Measurements from ENCODE around the gene ALDH18A1.

Gene ALDH18A1

DNA sequence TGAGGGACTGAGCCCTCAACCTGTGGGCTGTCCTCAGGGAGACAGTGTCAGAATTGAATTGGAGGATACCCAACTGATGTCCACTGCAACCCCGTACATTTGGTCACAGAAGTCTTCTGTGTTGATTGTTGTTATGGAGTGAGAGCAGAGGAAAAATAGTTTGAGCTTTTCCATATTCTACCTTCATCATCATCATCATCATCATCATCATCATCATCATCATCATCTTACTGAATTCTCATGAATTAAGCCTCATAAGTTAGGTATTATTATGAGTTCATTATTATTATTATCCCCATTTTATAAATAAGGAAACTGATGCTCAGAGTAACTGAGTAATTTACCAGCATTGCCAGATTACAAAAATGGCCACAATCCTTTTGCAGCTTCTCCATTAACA is 8.4 kb downstream of the ALDH18A1 start:
- DNase-seq (ENCODE audit: extremely low read depth, low read depth), result no peak
- TF ChIP-seq, protein P1, sequence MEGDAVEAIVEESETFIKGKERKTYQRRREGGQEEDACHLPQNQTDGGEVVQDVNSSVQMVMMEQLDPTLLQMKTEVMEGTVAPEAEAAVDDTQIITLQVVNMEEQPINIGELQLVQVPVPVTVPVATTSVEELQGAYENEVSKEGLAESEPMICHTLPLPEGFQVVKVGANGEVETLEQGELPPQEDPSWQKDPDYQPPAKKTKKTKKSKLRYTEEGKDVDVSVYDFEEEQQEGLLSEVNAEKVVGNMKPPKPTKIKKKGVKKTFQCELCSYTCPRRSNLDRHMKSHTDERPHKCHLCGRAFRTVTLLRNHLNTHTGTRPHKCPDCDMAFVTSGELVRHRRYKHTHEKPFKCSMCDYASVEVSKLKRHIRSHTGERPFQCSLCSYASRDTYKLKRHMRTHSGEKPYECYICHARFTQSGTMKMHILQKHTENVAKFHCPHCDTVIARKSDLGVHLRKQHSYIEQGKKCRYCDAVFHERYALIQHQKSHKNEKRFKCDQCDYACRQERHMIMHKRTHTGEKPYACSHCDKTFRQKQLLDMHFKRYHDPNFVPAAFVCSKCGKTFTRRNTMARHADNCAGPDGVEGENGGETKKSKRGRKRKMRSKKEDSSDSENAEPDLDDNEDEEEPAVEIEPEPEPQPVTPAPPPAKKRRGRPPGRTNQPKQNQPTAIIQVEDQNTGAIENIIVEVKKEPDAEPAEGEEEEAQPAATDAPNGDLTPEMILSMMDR (IDR thresholded peaks at IDR 0.05; ENCODE audit: low read depth, low read length), result no peak

DNA sequence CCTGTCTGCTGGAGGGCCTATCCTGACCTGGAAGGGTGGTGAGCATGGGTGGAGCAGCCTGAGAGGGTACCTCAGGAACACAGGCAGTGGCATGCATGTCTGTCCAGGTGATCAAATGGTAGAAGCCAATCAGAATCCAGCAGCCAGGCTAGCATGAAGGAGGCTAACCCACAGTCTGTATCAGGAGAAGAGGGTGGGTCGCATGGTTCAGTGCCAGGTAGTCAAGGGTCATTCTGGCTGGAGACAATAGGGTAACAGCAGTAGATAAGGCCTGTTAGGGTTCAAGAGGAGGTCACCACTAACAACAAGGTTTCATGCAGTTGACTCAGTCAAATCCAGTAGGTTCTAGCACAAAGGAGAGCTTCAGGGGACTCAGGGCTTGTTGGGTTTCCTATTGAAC is 10.4 kb downstream of the ALDH18A1 start:
- DNase-seq (ENCODE audit: extremely low read depth, low read depth), result no peak
- TF ChIP-seq, protein P1 (IDR thresholded peaks at IDR 0.05; ENCODE audit: low read depth, low read length), result no peak

- DNase-seq (ENCODE audit: extremely low read depth, low read depth), result no peak
- TF ChIP-seq, protein P1 (IDR thresholded peaks at IDR 0.05; ENCODE audit: low read depth, low read length), result no peak
These were observed 11.6 kb downstream of the ALDH18A1 start for GRCh38 chr10:95644901-95645300.

GRCh38 chr10:95640891-95641315 is 15.6 kb downstream of the ALDH18A1 start:
- no peak for DNase-seq (ENCODE audit: extremely low read depth, low read depth)
- TF ChIP-seq, protein P1 (IDR thresholded peaks at IDR 0.05; ENCODE audit: low read depth, low read length), result no peak

DNA sequence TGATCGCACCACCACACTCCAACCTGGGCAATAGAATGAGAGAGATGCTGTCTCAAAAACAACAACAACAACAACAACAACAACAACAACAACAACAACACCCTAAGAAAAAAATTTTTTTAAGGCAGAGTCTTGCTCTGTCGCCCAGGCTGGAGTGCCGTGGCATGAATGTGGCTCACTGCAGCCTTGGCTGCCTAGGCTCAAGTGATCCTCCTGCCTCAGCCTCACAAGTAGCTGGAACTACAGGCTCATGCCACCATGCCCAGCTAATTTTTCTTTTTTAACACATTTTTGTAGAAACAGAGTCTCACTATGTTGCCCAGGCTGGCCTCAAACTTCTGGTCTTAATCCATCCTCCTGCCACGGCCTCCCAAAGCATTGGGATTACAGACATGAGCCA is 18.6 kb downstream of the ALDH18A1 start:
- no peak for DNase-seq (ENCODE audit: extremely low read depth, low read depth)
- TF ChIP-seq, protein P1 (IDR thresholded peaks at IDR 0.05; ENCODE audit: low read depth, low read length), result no peak

- TF ChIP-seq, protein P1 (IDR thresholded peaks at IDR 0.05; ENCODE audit: low read depth, low read length), result no peak
- no peak for DNase-seq (ENCODE audit: extremely low read depth, low read depth)
These were observed 19.4 kb downstream of the ALDH18A1 start for GRCh38 chr10:95637140-95637539.

DNA sequence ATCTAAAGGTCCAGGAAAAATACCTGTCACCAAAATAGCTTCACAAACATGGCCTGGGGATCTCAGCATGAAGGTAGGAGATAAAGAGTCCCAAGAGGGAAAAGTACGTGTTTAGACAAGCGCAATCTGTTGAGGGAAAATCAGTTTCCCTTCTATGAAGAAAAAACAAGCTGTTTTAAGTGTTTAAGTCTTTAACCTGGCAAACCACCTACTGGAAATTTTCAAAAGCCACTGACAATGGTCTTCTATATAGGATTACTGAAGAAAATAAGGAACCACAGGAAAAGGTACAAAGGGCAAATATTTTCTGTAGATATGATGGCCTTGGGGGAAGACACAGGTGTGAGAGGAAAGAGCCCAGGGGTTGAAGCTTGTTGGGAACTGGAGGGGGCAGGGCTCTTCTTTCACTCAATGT is 21.2 kb downstream of the ALDH18A1 start:
- DNase-seq (ENCODE audit: extremely low read depth, low read depth), result no peak
- TF ChIP-seq, protein P1 (IDR thresholded peaks at IDR 0.05; ENCODE audit: low read depth, low read length), result no peak

Data from AG09319 (cell line).